IMR-90 (cell line): Measurements from ENCODE around the gene DGKH. TPM values are rescaled to one million over a fixed set of nuclear protein-coding genes. Genes with fewer than 3 reads are reported as not detected.

Source experiments
- ATAC-seq: fragments of 200-7000 bp; cut with Tn5 transposase; 2 replicates; pipeline ENCODE4 v1.9.1; 2020; ENCODE audit warnings: low read depth, mild to moderate bottlenecking, moderate library complexity
- BruUV-seq: library from RNA; stranded (reverse); fragments of 400-500 nt; replicated peaks from 2 replicates; lab custom pipeline; 2021; lab: Mats Ljungman, UMichigan
- CTCF ChIA-PET: fragments of 300-600 bp; formaldehyde crosslinking; extraction: SDS; loops from one replicate; lab custom pipeline; 2021; ENCODE audit warnings: antibody characterized with exemption; lab: Yijun Ruan, JAX
- POLR2A ChIA-PET: fragments of 300-600 bp; sonication (Branson Sonifier 250); formaldehyde crosslinking; loops from one replicate; lab custom pipeline; 2022; ENCODE audit warnings: antibody characterized with exemption; ENCODE audit not compliant: unreplicated experiment; lab: Charles Lee
- DNase-seq: peaks from one replicate; pipeline ENCODE4 v3.0.0; 2013
- H2AFZ ChIP-seq: replicated peaks from 2 replicates; pipeline ENCODE3; 2013; ENCODE audit warnings: low read length, mild to moderate bottlenecking; ENCODE audit not compliant: poor library complexity
- H2AK5ac ChIP-seq: 2 replicates; pipeline ENCODE4 v1.6.1; 2013; ENCODE audit warnings: low read depth, low read length, inconsistent platforms
- H2AK9ac ChIP-seq: replicated peaks from 2 replicates; pipeline ENCODE3; 2013; ENCODE audit warnings: mild to moderate bottlenecking, low read depth, low read length, moderate library complexity; ENCODE audit not compliant: poor library complexity
- H2BK120ac ChIP-seq: 2 replicates; pipeline ENCODE4 v1.6.1; 2013; ENCODE audit warnings: low read depth, low read length, inconsistent platforms
- H2BK15ac ChIP-seq: 3 replicates; pipeline ENCODE4 v1.6.1; 2013; ENCODE audit warnings: low read depth, low read length, inconsistent platforms
- H2BK20ac ChIP-seq: 2 replicates; pipeline ENCODE4 v1.6.1; 2013; ENCODE audit warnings: low read depth, mild to moderate bottlenecking, inconsistent platforms, low read length, moderate library complexity
- H2BK5ac ChIP-seq: 2 replicates; pipeline ENCODE4 v1.6.1; 2013; ENCODE audit warnings: mild to moderate bottlenecking, low read depth, low read length, inconsistent platforms; ENCODE audit not compliant: poor library complexity, severe bottlenecking
- H3K14ac ChIP-seq: replicated peaks from 2 replicates; pipeline ENCODE4 v1.6.1; 2013; ENCODE audit warnings: low read depth, low read length, inconsistent platforms
- H3K18ac ChIP-seq: 2 replicates; pipeline ENCODE4 v1.6.1; 2013; ENCODE audit warnings: low read depth, low read length, control low read depth
- H3K23ac ChIP-seq: 2 replicates; pipeline ENCODE4 v1.6.1; 2013; ENCODE audit warnings: low read depth, low read length, inconsistent platforms
- H3K27ac ChIP-seq: 2 replicates; pipeline ENCODE4 v1.5.1; 2013; ENCODE audit warnings: mild to moderate bottlenecking, control low read depth, low read length; ENCODE audit not compliant: insufficient read depth
- H3K27me3 ChIP-seq: 2 replicates; pipeline ENCODE4 v1.6.1; 2013; ENCODE audit warnings: low read length; ENCODE audit not compliant: control insufficient read depth, insufficient read depth
- H3K36me3 ChIP-seq: 2 replicates; pipeline ENCODE4 v1.6.1; 2013; ENCODE audit warnings: low read length, mixed read lengths; ENCODE audit not compliant: control insufficient read depth, insufficient read depth
- H3K4ac ChIP-seq: 2 replicates; pipeline ENCODE4 v1.6.1; 2013; ENCODE audit warnings: low read depth, low read length, inconsistent platforms
- H3K4me1 ChIP-seq: 2 replicates; pipeline ENCODE4 v1.6.1; 2013; ENCODE audit warnings: low read length, mixed read lengths; ENCODE audit not compliant: control insufficient read depth, insufficient read depth
- H3K4me2 ChIP-seq: 2 replicates; pipeline ENCODE4 v1.6.1; 2013; ENCODE audit warnings: low read depth, mild to moderate bottlenecking, control low read depth, low read length, moderate library complexity
- H3K4me3 ChIP-seq: 2 replicates; pipeline ENCODE4 v1.5.1; 2013; ENCODE audit warnings: low read depth, mild to moderate bottlenecking, control low read depth, low read length, moderate library complexity; ENCODE audit not compliant: insufficient read depth
- H3K56ac ChIP-seq: 2 replicates; pipeline ENCODE4 v1.6.1; 2013; ENCODE audit warnings: low read length, inconsistent platforms; ENCODE audit not compliant: insufficient read depth; ENCODE audit errors: extremely low read depth
- H3K79me1 ChIP-seq, 2 experiments: 2 replicates each; pipeline ENCODE4 v1.6.1; 2013; ENCODE audit warnings: low read length in 2 of 2, inconsistent platforms in 1 of 2, low read depth in 1 of 2
- H3K9ac ChIP-seq: 2 replicates; pipeline ENCODE4 v1.6.1; 2013; ENCODE audit warnings: low read depth, low read length, control low read depth
- H3K9me1 ChIP-seq: 2 replicates; pipeline ENCODE4 v1.6.1; 2013; ENCODE audit warnings: low read length, inconsistent platforms; ENCODE audit not compliant: insufficient read depth
- H3K9me3 ChIP-seq: 2 replicates; pipeline ENCODE4 v1.6.1; 2013; ENCODE audit warnings: low read length; ENCODE audit not compliant: control insufficient read depth, insufficient read depth
- H4K20me1 ChIP-seq: 2 replicates; pipeline ENCODE4 v1.6.1; 2013; ENCODE audit warnings: low read length, inconsistent platforms; ENCODE audit not compliant: insufficient read depth
- H4K5ac ChIP-seq: 2 replicates; pipeline ENCODE4 v1.6.1; 2013; ENCODE audit warnings: mild to moderate bottlenecking, low read depth, low read length, control low read depth
- H4K8ac ChIP-seq, 2 experiments: 2 replicates each; pipeline ENCODE4 v1.6.1; 2013; ENCODE audit warnings: low read depth in 2 of 2, low read length in 2 of 2, control low read depth in 1 of 2, inconsistent platforms in 1 of 2
- H4K91ac ChIP-seq: 2 replicates; pipeline ENCODE4 v1.6.1; 2013; ENCODE audit warnings: low read depth, low read length, inconsistent platforms; ENCODE audit not compliant: insufficient read depth
- POLR2A ChIP-seq: IDR thresholded peaks from 2 replicates; pipeline ENCODE4 v1.6.1; 2012; ENCODE audit warnings: mild to moderate bottlenecking, low read depth, low read length
- RCOR1 ChIP-seq: IDR thresholded peaks from 2 replicates; pipeline ENCODE4 v1.6.1; 2012; ENCODE audit warnings: mild to moderate bottlenecking, low read length, improper control_type of control experiment; ENCODE audit not compliant: insufficient replicate concordance
- WGBS, 2 experiments: methylation state at CpG; one replicate each; pipeline versions ENCODE4 v1.1.5 to v1.1.7; 2013; ENCODE audit warnings: missing lambda C conversion rate in 2 of 2; ENCODE audit not compliant: insufficient read length in 1 of 2; ENCODE audit errors: extremely low coverage in 2 of 2; 5-methylcytosine and 5-hydroxymethylcytosine counted together
- dilution Hi-C: fragments of 300-500 bp; cut with HindIII; formaldehyde crosslinking; loops from one replicate; pipeline ENCODE4 v1.14.3; 2018; ENCODE audit warnings: low sequenced_read_pairs; ENCODE audit not compliant: unreplicated experiment
- in situ Hi-C: fragments of 300-500 bp; cut with MboI; formaldehyde crosslinking; loops from 3 replicates; pipeline ENCODE4 v1.14.3; 2019; ENCODE audit warnings: low sequenced_read_pairs, inconsistent platforms, mixed read lengths
- intact Hi-C: fragments of 100-400 bp; cut with micrococcal nuclease; formaldehyde crosslinking; loops from 2 replicates; pipeline ENCODE4 v1.10.0; 2022
- polyA plus RNA-seq, 3 experiments: library from polyadenylated mRNA; depleted of rRNA; stranded (reverse); fragments of >200 nt; gene quantifications; 2 replicates each; pipeline ENCODE4 v1.2.3, GENCODE V29; 2012; ENCODE audit warnings: low replicate concordance in 1 of 3
- total RNA-seq: library from RNA; depleted of rRNA; stranded (reverse); fragments of >200 nt; gene quantifications from 2 replicates; pipeline ENCODE4 v1.2.3, GENCODE V29; 2012

Gene DGKH
- total and polyA plus RNA-seq, 2 of the 4 experiments (the other 2 are of a cell fraction) = 2.0 to 13.4 TPM

DNA sequence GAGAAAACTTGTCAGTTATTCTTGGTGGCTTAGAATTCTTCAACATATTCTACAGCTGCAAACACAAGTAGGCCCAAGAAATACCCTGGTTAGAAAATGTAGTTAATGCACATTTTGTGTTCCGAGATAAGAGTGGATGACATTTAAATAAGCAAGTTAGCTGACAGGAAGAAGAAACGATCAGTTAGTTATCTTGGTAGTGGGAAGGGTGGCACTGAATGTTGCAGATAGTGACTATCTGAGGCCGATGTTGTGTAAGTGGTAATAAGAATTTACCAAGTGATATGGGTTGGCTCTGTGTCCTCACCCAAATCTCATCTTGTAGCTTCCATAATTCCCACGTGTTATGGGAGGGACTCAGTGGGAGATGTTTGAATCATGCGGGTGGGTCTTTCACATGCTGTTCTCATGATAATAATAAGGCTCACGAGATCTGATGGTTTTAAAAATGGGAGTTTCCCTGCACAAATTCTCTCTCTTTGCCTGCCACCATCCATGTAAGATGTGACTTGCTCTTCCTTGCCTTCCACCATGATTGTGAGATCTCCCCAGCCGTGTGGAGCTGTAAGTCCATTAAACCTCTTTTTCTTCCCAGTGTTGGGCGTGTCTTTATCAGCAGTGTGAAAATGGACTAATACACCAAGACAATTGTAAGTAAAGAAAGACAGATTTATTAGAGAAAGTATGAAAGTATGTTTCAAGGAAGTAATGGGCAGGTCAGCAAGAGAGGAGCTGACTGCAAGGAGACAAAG, 212.6 kb downstream of the DGKH start:
- no peak overlapping the region for H2AFZ ChIP-seq
- no peaks in the 10 kb centered on the region; a peak in 1 of 4 replicates for H3K79me1 ChIP-seq
- no peaks in the 10 kb centered on the region; the same call in 1 of the 2 replicates for H3K9me3 ChIP-seq
- no peak overlapping the region for H3K9ac ChIP-seq
- H4K8ac ChIP-seq = no peak overlapping the region
- DNase-seq (no peak), ATAC-seq (no peak)
- H4K20me1 ChIP-seq = no peaks in the 10 kb centered on the region
- no peak overlapping the region for H2BK120ac ChIP-seq
- H2AK9ac ChIP-seq = no peak overlapping the region
- TF ChIP-seq RCOR1 (no peak), POLR2A (no peak)
- in situ Hi-C loops = no loop called here
- no peak overlapping the region for H4K91ac ChIP-seq
- ChIA-PET POLR2A (no interaction called here), CTCF (no interaction called here)
- H3K9me1 ChIP-seq = peaks cover 1% of the 10 kb centered on the region; the same call in 1 of the 2 replicates
- H3K27me3 ChIP-seq = no peaks in the 10 kb centered on the region
- 0 out of 2 replicates have a peak, but pooled peaks cover under 1% of the 10 kb centered on the region for H3K4me1 ChIP-seq
- no peak overlapping the region for H3K18ac ChIP-seq
- dilution Hi-C loops = no loop called here
- H2BK20ac ChIP-seq = no peak overlapping the region
- no peak overlapping the region for H2BK5ac ChIP-seq
- no peak overlapping the region for H3K4me3 ChIP-seq
- no TSS peak for BruUV-seq
- H2BK15ac ChIP-seq = no peak overlapping the region
- no peak overlapping the region for H3K4ac ChIP-seq
- H3K4me2 ChIP-seq = no peak overlapping the region
- no peak overlapping the region for H3K14ac ChIP-seq
- H4K5ac ChIP-seq = no peak overlapping the region
- intact Hi-C loops = no loop called here
- no peaks in the 10 kb centered on the region for H3K36me3 ChIP-seq
- H3K27ac ChIP-seq = no peak overlapping the region
- no peak overlapping the region for H2AK5ac ChIP-seq
- H3K23ac ChIP-seq = no peak overlapping the region
- WGBS, 2 experiments = 80% methylated on average over 1 of the region's 8 CpGs; no CpG with 5 or more reads in 1 of the 2 experiments
- no peak overlapping the region for H3K56ac ChIP-seq
